Spleen (tissue), 11 donors: Measurements from ENCODE around the gene WWC1. TPM values are rescaled to one million over a fixed set of nuclear protein-coding genes. Genes with fewer than 3 reads are reported as not detected.
A peak's percentile ranks its signal among the peaks of the same experiment; 100 is the strongest.

Source experiments
- DNase-seq: peaks from one replicate; pipeline ENCODE4 v3.0.0-alpha.2; 2020
- H3K27ac ChIP-seq, 8 donors: fragments of 200-600 bp; sonication (generic) in 7 of 8; 1 replicate in 4 of 8; 2 replicates in 4 of 8; pipeline versions ENCODE4 v1.5.0 to v1.8.0; 2016 to 2021; ENCODE audit warnings: inconsistent platforms in 4 of 8, mild to moderate bottlenecking in 4 of 8, moderate library complexity in 1 of 8
- H3K27me3 ChIP-seq, 7 donors: fragments of 200-600 bp; sonication (generic) in 6 of 7; replicated peaks in 1 of 7; 1 replicate in 4 of 7; 2 replicates in 3 of 7; pipeline versions ENCODE4 v1.5.0 to v1.8.0; 2016 to 2021; ENCODE audit warnings: inconsistent platforms in 3 of 7, mild to moderate bottlenecking in 1 of 7
- H3K36me3 ChIP-seq, 6 donors: fragments of 200-600 bp; sonication (generic) in 5 of 6; 1 replicate in 4 of 6; 2 replicates in 2 of 6; pipeline versions ENCODE4 v1.5.0 to v1.8.0; 2016 to 2021; ENCODE audit warnings: inconsistent platforms in 2 of 6
- H3K4me1 ChIP-seq, 6 donors: fragments of 200-600 bp; sonication (generic) in 5 of 6; 1 replicate in 3 of 6; 2 replicates in 3 of 6; pipeline versions ENCODE4 v1.5.0 to v1.8.0; 2016 to 2021; ENCODE audit warnings: inconsistent platforms in 3 of 6
- H3K4me3 ChIP-seq, 8 donors: fragments of 200-600 bp; sonication (generic) in 7 of 8; 1 replicate in 4 of 8; 2 replicates in 4 of 8; pipeline versions ENCODE4 v1.5.0 to v1.8.0; 2016 to 2021; ENCODE audit warnings: inconsistent platforms in 4 of 8, mild to moderate bottlenecking in 4 of 8, moderate library complexity in 2 of 8
- H3K9me3 ChIP-seq, 8 donors: fragments of 200-600 bp; sonication (generic) in 7 of 8; 1 replicate in 4 of 8; 2 replicates in 4 of 8; pipeline versions ENCODE4 v1.5.0 to v1.8.0; 2016 to 2021; ENCODE audit warnings: inconsistent platforms in 4 of 8
- CTCF ChIP-seq, 11 experiments: fragments of 200-600 bp in 7 of 11; fragments of 450-650 bp in 4 of 11; sonication (generic) in 4 of 11; IDR thresholded peaks in 8 of 11; conservative IDR thresholded peaks in 3 of 11; 1 replicate in 7 of 11; 2 replicates in 4 of 11; pipeline versions ENCODE4 v1.4.0 to v1.8.0; 2016 to 2021; ENCODE audit warnings: antibody characterized with exemption in 11 of 11, inconsistent platforms in 4 of 11, mild to moderate bottlenecking in 1 of 11
- POLR2A ChIP-seq, 3 donors: fragments of 450-650 bp; IDR thresholded peaks; one replicate each; pipeline ENCODE4 v1.5.1; 2017; ENCODE audit warnings: antibody characterized with exemption in 3 of 3, mild to moderate bottlenecking in 1 of 3
- POLR2AphosphoS5 ChIP-seq, 3 donors: sonication (generic); formaldehyde crosslinking; IDR thresholded peaks; one replicate each; pipeline ENCODE4 v1.5.1; 2017; ENCODE audit warnings: antibody characterized with exemption in 3 of 3
- WGBS, 5 donors: extraction: QIAGEN DNeasy Blood & Tissue Kit in 3 of 5; methylation state at CpG; one replicate each; pipeline versions ENCODE4 v1.1.5 to v1.1.7; 2013 to 2018; 5-methylcytosine and 5-hydroxymethylcytosine counted together
- intact Hi-C: fragments of 100-400 bp; cut with DNase I; formaldehyde crosslinking; loops from one replicate; pipeline ENCODE4 v1.15.0; 2023; ENCODE audit warnings: low total_unique reads
- polyA plus RNA-seq, 3 donors: library from polyadenylated mRNA; stranded (reverse); fragments of 200-250 nt; gene quantifications; one replicate each; pipeline ENCODE4 v1.2.1, GENCODE V29; 2013
- total RNA-seq, 7 donors: library from RNA; depleted of rRNA in 3 of 7; stranded (reverse); fragments of >200 nt in 3 of 7; fragmentation: NEBNext Ultra II Directional in 4 of 7; extraction: Animal tissue kit (Norgen Biotek cat#: 25700) in 4 of 7; gene quantifications; one replicate each; pipeline versions ENCODE4 v1.1.0 to v1.2.1, GENCODE V29; 2016 to 2021
- donor health status: healthy with polysubstance abuse.
- donor health status: DM: no; HTN: no; CAD: no; lungs with moderate emphysema.
- donor health status: DM: no; HTN: no; CAD: no.
- donor health status: Bipolar disorder and iron deficiency.
- donor health status: healthy.
- donor health status: DM: no; HTN: no; CAD: no.
- donor health status: DM: yes; HTN: yes; CAD: no.

The WWC1 gene
- total and polyA plus RNA-seq, 10 donors, result 0.60 to 5.4 (median 1.3) TPM

GRCh38 chr5:168315416-168316138 lies 24.1 kb downstream of the WWC1 start:
- WGBS, 5 donors, result 84 to 90% (median 87%) methylated on average over 10 of the region's 10 CpGs
- no peaks in the 10 kb centered on the region for H3K4me1 ChIP-seq
- peak; percentile 59 for DNase-seq
- no peak overlapping the region for H3K27ac ChIP-seq
- no peak overlapping the region for H3K4me3 ChIP-seq
- peaks cover 0 to 8% (median 0%) of the 10 kb centered on the region in 7 donors for H3K27me3 ChIP-seq
- no peaks in the 10 kb centered on the region for H3K36me3 ChIP-seq
- no peak for TF ChIP-seq POLR2AphosphoS5 (IDR thresholded peaks at IDR 0.05)
- TF ChIP-seq CTCF (IDR thresholded peaks at IDR 0.05 in 8 of 11, conservative IDR thresholded peaks at IDR 0.05 in 3 of 11), result no peak
- TF ChIP-seq POLR2A (IDR thresholded peaks at IDR 0.05), result no peak
- no peaks in the 10 kb centered on the region for H3K9me3 ChIP-seq
- intact Hi-C loops, result no loop called here

GRCh38 chr5:168316139-168316578 lies 24.7 kb downstream of the WWC1 start:
- H3K4me3 ChIP-seq, result no peak overlapping the region
- DNase-seq, result peak; percentile 64
- no peaks in the 10 kb centered on the region for H3K4me1 ChIP-seq
- H3K36me3 ChIP-seq, result no peaks in the 10 kb centered on the region
- 64 to 85% (median 78%) methylated on average over 9 of the region's 9 CpGs for WGBS, 5 donors
- peaks cover 0 to 2% (median 0%) of the 10 kb centered on the region in 7 donors for H3K27me3 ChIP-seq
- no peaks in the 10 kb centered on the region for H3K9me3 ChIP-seq
- intact Hi-C loops, result no loop called here
- H3K27ac ChIP-seq, result no peak overlapping the region
- TF ChIP-seq POLR2A (IDR thresholded peaks at IDR 0.05), result no peak
- TF ChIP-seq POLR2AphosphoS5 (IDR thresholded peaks at IDR 0.05), result no peak
- TF ChIP-seq CTCF (IDR thresholded peaks at IDR 0.05 in 8 of 11, conservative IDR thresholded peaks at IDR 0.05 in 3 of 11), result no peak

- 68 to 80% (median 74%) methylated on average over 7 to 8 of the region's 8 CpGs for WGBS, 5 donors
- H3K4me1 ChIP-seq, result no peaks in the 10 kb centered on the region
Observed at GRCh38 chr5:168317096-168317520, 25.7 kb downstream of the WWC1 start.

More at GRCh38 chr5:168317096-168317520, 25.7 kb downstream of the WWC1 start:
- no peak overlapping the region for H3K4me3 ChIP-seq
- H3K27ac ChIP-seq, result no peak overlapping the region
- no peaks in the 10 kb centered on the region for H3K27me3 ChIP-seq
- intact Hi-C loops, result no loop called here
- TF ChIP-seq CTCF (IDR thresholded peaks at IDR 0.05 in 8 of 11, conservative IDR thresholded peaks at IDR 0.05 in 3 of 11), result no peak
- no peak for TF ChIP-seq POLR2A (IDR thresholded peaks at IDR 0.05)
- no peak for TF ChIP-seq POLR2AphosphoS5 (IDR thresholded peaks at IDR 0.05)
- DNase-seq, result peak; percentile 30
- no peaks in the 10 kb centered on the region for H3K9me3 ChIP-seq
- H3K36me3 ChIP-seq, result no peaks in the 10 kb centered on the region
